Measurements from ENCODE around the gene IRAK2. TPM values are rescaled to one million over a fixed set of nuclear protein-coding genes. Genes with fewer than 3 reads are reported as not detected.

IRAK2 gene
- total RNA-seq, 1 experiment from 2014 or later = 25.1 TPM

GRCh38 chr3:10289077-10289476 lies 124.4 kb downstream of the IRAK2 start:
- TF ChIP-seq SIN3A (IDR thresholded peaks at IDR 0.05; ENCODE audit: borderline replicate concordance, insufficient read depth, low read depth, low read length) (no peak), POLR2AphosphoS5 (IDR thresholded peaks at IDR 0.05; ENCODE audit: low read depth, low read length) (no peak), CTCF (IDR thresholded peaks at IDR 0.05) (no peak), TCF7L2 (IDR thresholded peaks at IDR 0.05; ENCODE audit: low read depth, low read length) (no peak)
- TF ChIP-seq, protein P1, sequence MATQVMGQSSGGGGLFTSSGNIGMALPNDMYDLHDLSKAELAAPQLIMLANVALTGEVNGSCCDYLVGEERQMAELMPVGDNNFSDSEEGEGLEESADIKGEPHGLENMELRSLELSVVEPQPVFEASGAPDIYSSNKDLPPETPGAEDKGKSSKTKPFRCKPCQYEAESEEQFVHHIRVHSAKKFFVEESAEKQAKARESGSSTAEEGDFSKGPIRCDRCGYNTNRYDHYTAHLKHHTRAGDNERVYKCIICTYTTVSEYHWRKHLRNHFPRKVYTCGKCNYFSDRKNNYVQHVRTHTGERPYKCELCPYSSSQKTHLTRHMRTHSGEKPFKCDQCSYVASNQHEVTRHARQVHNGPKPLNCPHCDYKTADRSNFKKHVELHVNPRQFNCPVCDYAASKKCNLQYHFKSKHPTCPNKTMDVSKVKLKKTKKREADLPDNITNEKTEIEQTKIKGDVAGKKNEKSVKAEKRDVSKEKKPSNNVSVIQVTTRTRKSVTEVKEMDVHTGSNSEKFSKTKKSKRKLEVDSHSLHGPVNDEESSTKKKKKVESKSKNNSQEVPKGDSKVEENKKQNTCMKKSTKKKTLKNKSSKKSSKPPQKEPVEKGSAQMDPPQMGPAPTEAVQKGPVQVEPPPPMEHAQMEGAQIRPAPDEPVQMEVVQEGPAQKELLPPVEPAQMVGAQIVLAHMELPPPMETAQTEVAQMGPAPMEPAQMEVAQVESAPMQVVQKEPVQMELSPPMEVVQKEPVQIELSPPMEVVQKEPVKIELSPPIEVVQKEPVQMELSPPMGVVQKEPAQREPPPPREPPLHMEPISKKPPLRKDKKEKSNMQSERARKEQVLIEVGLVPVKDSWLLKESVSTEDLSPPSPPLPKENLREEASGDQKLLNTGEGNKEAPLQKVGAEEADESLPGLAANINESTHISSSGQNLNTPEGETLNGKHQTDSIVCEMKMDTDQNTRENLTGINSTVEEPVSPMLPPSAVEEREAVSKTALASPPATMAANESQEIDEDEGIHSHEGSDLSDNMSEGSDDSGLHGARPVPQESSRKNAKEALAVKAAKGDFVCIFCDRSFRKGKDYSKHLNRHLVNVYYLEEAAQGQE (IDR thresholded peaks at IDR 0.05; ENCODE audit: insufficient read depth in 1 of 2, low read depth in 2 of 2, low read length in 1 of 2) = no peak
- no peak overlapping the region for H3K27ac ChIP-seq (ENCODE audit: low read length)
- no TSS peak for BruUV-seq (replicated peaks)
- H3K27me3 ChIP-seq (ENCODE audit: control insufficient read depth, insufficient read depth, low read length) = no peaks in the 10 kb centered on the region
- ChIA-PET CTCF (no interaction called here), POLR2A (no interaction called here)
- in situ Hi-C loops (cut with HindIII; ENCODE audit: low pct_unique_long_range_greater_than_20kb, low sequenced_read_pairs) (no loop called here), intact Hi-C loops (cut with micrococcal nuclease; ENCODE audit: unreplicated experiment) (no loop called here)
- H3K9me3 ChIP-seq (ENCODE audit: control insufficient read depth, insufficient read depth, low read depth, low read length) = no peaks in the 10 kb centered on the region
- DNase-seq (ENCODE audit: low read depth, low spot score) (no peak), ATAC-seq (no peak)
- H3K4me1 ChIP-seq (ENCODE audit: control insufficient read depth, insufficient read depth, low read length) = no peaks in the 10 kb centered on the region
- no peak overlapping the region for H3K4me3 ChIP-seq (ENCODE audit: low read depth in 2 of 2, low read length in 2 of 2)
- peaks cover 2% of the 10 kb centered on the region; the same call in 1 of the 2 replicates for H3K36me3 ChIP-seq (ENCODE audit: control insufficient read depth, insufficient read depth, low read length)

GRCh38 chr3:10289787-10290355 lies 125.2 kb downstream of the IRAK2 start:
- no peak overlapping the region for H3K4me3 ChIP-seq (ENCODE audit: low read depth in 2 of 2, low read length in 2 of 2)
- DNase-seq (ENCODE audit: low read depth, low spot score) (no peak), ATAC-seq (no peak)
- H3K36me3 ChIP-seq (ENCODE audit: control insufficient read depth, insufficient read depth, low read length) = peaks cover 2% of the 10 kb centered on the region; the same call in 1 of the 2 replicates
- in situ Hi-C loops (cut with HindIII; ENCODE audit: low pct_unique_long_range_greater_than_20kb, low sequenced_read_pairs) = no loop called here
- ChIA-PET CTCF (no interaction called here), POLR2A (interaction anchor here (0.7 kb wide), 1 partner anchor 417 kb away, joined by 7 read pairs; no protein-coding TSS in a partner anchor)
- no peaks in the 10 kb centered on the region for H3K9me3 ChIP-seq (ENCODE audit: control insufficient read depth, insufficient read depth, low read depth, low read length)
- no peaks in the 10 kb centered on the region for H3K27me3 ChIP-seq (ENCODE audit: control insufficient read depth, insufficient read depth, low read length)
- H3K4me1 ChIP-seq (ENCODE audit: control insufficient read depth, insufficient read depth, low read length) = no peaks in the 10 kb centered on the region
- intact Hi-C loops (cut with micrococcal nuclease; ENCODE audit: unreplicated experiment) = no loop called here
- no peak overlapping the region for H3K27ac ChIP-seq (ENCODE audit: low read length)
- no peak for TF ChIP-seq SIN3A (IDR thresholded peaks at IDR 0.05; ENCODE audit: borderline replicate concordance, insufficient read depth, low read depth, low read length)
- no peak for TF ChIP-seq TCF7L2 (IDR thresholded peaks at IDR 0.05; ENCODE audit: low read depth, low read length)
- TF ChIP-seq, protein P1 (IDR thresholded peaks at IDR 0.05; ENCODE audit: insufficient read depth in 1 of 2, low read depth in 2 of 2, low read length in 1 of 2) = no peak
- TF ChIP-seq CTCF (IDR thresholded peaks at IDR 0.05) = no peak
- no peak for TF ChIP-seq POLR2AphosphoS5 (IDR thresholded peaks at IDR 0.05; ENCODE audit: low read depth, low read length)
- no TSS peak for BruUV-seq (replicated peaks)

All from Panc1 (cell line).